DOHH2 (cell line): ENCODE measurements around the gene CD96.

ENCODE experiments used
- H3F3A ChIP-seq: fragments of 200-600 bp; sonication (generic), shearing (Covaris generic); 2 replicates; pipeline ENCODE4 v1.6.0; 2016; ENCODE audit warnings: antibody characterized with exemption, mild to moderate bottlenecking; ENCODE audit not compliant: control insufficient read depth, insufficient read depth
- H3K27ac ChIP-seq: fragments of 200-600 bp; sonication (generic); 2 replicates; pipeline ENCODE4 v1.5.1; 2014; ENCODE audit warnings: low read depth, mild to moderate bottlenecking, low read length, moderate library complexity
- H3K27me3 ChIP-seq: fragments of 200-600 bp; sonication (generic); 2 replicates; pipeline ENCODE4 v1.6.1; 2014; ENCODE audit warnings: mild to moderate bottlenecking, low read length, mixed read lengths; ENCODE audit not compliant: control insufficient read depth
- H3K36me3 ChIP-seq: fragments of 200-600 bp; sonication (generic); 2 replicates; pipeline ENCODE4 v1.6.1; 2014; ENCODE audit warnings: mild to moderate bottlenecking, low read length, moderate library complexity, mixed read lengths; ENCODE audit not compliant: control insufficient read depth
- H3K4me1 ChIP-seq: fragments of 200-600 bp; sonication (generic); 2 replicates; pipeline ENCODE4 v1.6.1; 2014; ENCODE audit warnings: mild to moderate bottlenecking, low read length, mixed read lengths; ENCODE audit not compliant: control insufficient read depth
- H3K4me2 ChIP-seq: fragments of 200-600 bp; sonication (generic); 2 replicates; pipeline ENCODE4 v1.6.0; 2014; ENCODE audit warnings: mild to moderate bottlenecking, low read length, moderate library complexity
- H3K4me3 ChIP-seq: fragments of 200-600 bp; sonication (generic); 2 replicates; pipeline ENCODE4 v1.5.1; 2014; ENCODE audit warnings: mild to moderate bottlenecking, low read length, mixed read lengths
- H3K79me2 ChIP-seq: fragments of 200-600 bp; sonication (generic); 2 replicates; pipeline ENCODE4 v1.6.1; 2014; ENCODE audit warnings: mild to moderate bottlenecking, low read length, mixed read lengths; ENCODE audit not compliant: control insufficient read depth
- H3K9me2 ChIP-seq: fragments of 200-600 bp; sonication (generic); replicated peaks from 2 replicates; pipeline ENCODE4 v1.6.1; 2014; ENCODE audit warnings: mild to moderate bottlenecking, low read length, mixed read lengths; ENCODE audit not compliant: control insufficient read depth
- H3K9me3 ChIP-seq: fragments of 200-600 bp; sonication (generic); 2 replicates; pipeline ENCODE4 v1.6.1; 2014; ENCODE audit warnings: antibody characterized with exemption, low read length, mixed read lengths; ENCODE audit not compliant: control insufficient read depth, insufficient read depth
- H4K20me1 ChIP-seq: fragments of 200-600 bp; sonication (generic); 2 replicates; pipeline ENCODE4 v1.6.0; 2014; ENCODE audit warnings: low read depth, mild to moderate bottlenecking, antibody characterized with exemption, low read length, moderate library complexity; ENCODE audit not compliant: control insufficient read depth, insufficient read depth
- EZH2phosphoT487 ChIP-seq: fragments of 200-600 bp; sonication (generic); IDR thresholded peaks from 2 replicates; pipeline ENCODE4 v1.6.1; 2017; ENCODE audit warnings: borderline replicate concordance, mild to moderate bottlenecking, antibody characterized with exemption, low read length, moderate library complexity, mixed read lengths
- TF ChIP-seq, protein P1 (sequence below): fragments of 200-600 bp; sonication (generic); IDR thresholded peaks from one replicate; pipeline ENCODE4 v1.5.1; 2014; ENCODE audit warnings: antibody characterized with exemption, mild to moderate bottlenecking, low read depth, low read length; ENCODE audit not compliant: poor library complexity, severe bottlenecking

The CD96 gene

DNA sequence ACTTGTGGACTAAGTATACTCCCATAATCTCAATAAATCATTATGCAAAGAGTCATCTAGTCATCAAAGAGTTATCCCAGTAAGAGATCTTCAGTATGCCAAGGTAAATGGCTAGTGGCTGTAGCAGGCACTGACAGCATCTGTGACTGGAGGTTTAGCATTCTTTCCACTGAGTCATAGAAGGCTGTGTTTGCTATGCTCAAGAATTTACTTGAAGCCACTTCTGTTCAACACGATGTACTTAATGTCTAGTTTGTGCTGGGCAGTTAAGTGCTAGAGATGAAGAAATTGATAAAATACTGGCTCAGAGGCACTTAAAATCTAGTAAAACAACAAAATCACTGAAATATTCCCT is 40.1 kb downstream of the CD96 start:
- H3K27ac ChIP-seq: no peak overlapping the region
- H3K36me3 ChIP-seq: no peaks in the 10 kb centered on the region
- no peak overlapping the region for H3K4me2 ChIP-seq
- H3K9me2 ChIP-seq: no peaks in the 10 kb centered on the region; the same call in 1 of the 2 replicates
- no peaks in the 10 kb centered on the region for H3K9me3 ChIP-seq
- 0 out of 2 replicates have a peak, but pooled peaks cover 3% of the 10 kb centered on the region for H3K27me3 ChIP-seq
- H4K20me1 ChIP-seq: no peaks in the 10 kb centered on the region
- no peaks in the 10 kb centered on the region for H3K4me1 ChIP-seq
- TF ChIP-seq, protein P1, sequence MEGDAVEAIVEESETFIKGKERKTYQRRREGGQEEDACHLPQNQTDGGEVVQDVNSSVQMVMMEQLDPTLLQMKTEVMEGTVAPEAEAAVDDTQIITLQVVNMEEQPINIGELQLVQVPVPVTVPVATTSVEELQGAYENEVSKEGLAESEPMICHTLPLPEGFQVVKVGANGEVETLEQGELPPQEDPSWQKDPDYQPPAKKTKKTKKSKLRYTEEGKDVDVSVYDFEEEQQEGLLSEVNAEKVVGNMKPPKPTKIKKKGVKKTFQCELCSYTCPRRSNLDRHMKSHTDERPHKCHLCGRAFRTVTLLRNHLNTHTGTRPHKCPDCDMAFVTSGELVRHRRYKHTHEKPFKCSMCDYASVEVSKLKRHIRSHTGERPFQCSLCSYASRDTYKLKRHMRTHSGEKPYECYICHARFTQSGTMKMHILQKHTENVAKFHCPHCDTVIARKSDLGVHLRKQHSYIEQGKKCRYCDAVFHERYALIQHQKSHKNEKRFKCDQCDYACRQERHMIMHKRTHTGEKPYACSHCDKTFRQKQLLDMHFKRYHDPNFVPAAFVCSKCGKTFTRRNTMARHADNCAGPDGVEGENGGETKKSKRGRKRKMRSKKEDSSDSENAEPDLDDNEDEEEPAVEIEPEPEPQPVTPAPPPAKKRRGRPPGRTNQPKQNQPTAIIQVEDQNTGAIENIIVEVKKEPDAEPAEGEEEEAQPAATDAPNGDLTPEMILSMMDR: no peak
- no peak for TF ChIP-seq EZH2phosphoT487
- no peaks in the 10 kb centered on the region for H3F3A ChIP-seq
- no peaks in the 10 kb centered on the region for H3K79me2 ChIP-seq
- no peak overlapping the region for H3K4me3 ChIP-seq

DNA sequence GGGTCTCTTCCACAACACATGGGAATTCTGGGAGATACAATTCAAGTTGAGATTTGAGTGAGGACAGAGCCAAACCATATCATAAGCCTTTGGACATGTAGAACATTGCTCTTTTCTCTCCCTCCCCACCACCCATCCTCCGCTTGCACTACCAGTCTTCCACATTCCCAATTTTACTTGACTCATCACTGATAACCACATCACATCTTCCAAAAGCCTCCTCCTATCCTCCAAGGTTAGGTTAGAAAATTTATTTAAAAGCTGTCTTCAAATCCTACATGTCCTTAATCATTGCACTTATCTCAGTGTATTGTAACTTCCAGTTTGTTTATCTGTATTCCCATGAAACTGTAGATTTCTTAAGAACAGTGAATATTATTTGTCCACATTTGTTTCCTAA is 42.7 kb downstream of the CD96 start:
- no peaks in the 10 kb centered on the region for H3K4me1 ChIP-seq
- no peaks in the 10 kb centered on the region for H4K20me1 ChIP-seq
- no peak overlapping the region for H3K4me3 ChIP-seq
- H3K36me3 ChIP-seq: no peaks in the 10 kb centered on the region
- TF ChIP-seq EZH2phosphoT487: no peak
- TF ChIP-seq, protein P1: no peak
- H3F3A ChIP-seq: no peaks in the 10 kb centered on the region
- no peak overlapping the region for H3K27ac ChIP-seq
- no peaks in the 10 kb centered on the region; the same call in 1 of the 2 replicates for H3K9me2 ChIP-seq
- no peaks in the 10 kb centered on the region for H3K79me2 ChIP-seq
- 0 out of 2 replicates have a peak, but pooled peaks cover 3% of the 10 kb centered on the region for H3K27me3 ChIP-seq
- H3K4me2 ChIP-seq: no peak overlapping the region
- H3K9me3 ChIP-seq: no peaks in the 10 kb centered on the region

DNA sequence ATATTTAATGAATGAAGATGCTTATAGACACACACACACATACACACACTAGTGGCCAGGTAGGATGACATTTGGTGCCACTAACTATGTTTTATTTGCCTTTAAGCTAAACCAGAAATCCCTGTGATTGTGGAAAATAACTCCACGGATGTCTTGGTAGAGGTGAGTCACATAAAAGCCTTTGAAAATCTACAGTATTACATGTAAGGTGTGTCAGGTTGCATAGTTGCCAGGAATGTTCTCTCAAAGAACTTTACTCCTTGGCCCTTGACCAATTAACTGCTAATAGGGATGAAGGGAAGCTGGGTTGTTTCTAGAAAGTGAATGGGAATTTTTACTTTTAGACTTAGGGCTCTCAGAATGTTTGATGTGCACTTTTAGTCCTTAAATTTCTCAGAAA is 43.2 kb downstream of the CD96 start:
- Histone ChIP-seq H3K9me2 (no peaks in the 10 kb centered on the region; the same call in 1 of the 2 replicates), H4K20me1 (no peaks in the 10 kb centered on the region), H3K36me3 (no peaks in the 10 kb centered on the region), H3K27ac (no peak overlapping the region), H3F3A (no peaks in the 10 kb centered on the region), H3K79me2 (no peaks in the 10 kb centered on the region), H3K4me1 (no peaks in the 10 kb centered on the region), H3K4me2 (no peak overlapping the region), H3K4me3 (no peak overlapping the region), H3K27me3 (0 out of 2 replicates have a peak, but pooled peaks cover 3% of the 10 kb centered on the region), H3K9me3 (no peaks in the 10 kb centered on the region)
- TF ChIP-seq, protein P1: no peak
- TF ChIP-seq EZH2phosphoT487: no peak
